OCI-M2 (cell line): ENCODE data around the gene OR2M4.
A peak's percentile ranks its signal among the peaks of the same experiment; 100 is the strongest.
"Not testable (repeated sequence)": the region's sequence is repeated elsewhere in the genome, so short reads cannot be mapped to it uniquely, and the experiment has no call there.

ENCODE experiments used
- DNase-seq: peaks from one replicate; lab custom pipeline; 2025; ENCODE audit not compliant: unreplicated experiment; lab: John Stamatoyannopoulos, UW

The OR2M4 gene, protein sequence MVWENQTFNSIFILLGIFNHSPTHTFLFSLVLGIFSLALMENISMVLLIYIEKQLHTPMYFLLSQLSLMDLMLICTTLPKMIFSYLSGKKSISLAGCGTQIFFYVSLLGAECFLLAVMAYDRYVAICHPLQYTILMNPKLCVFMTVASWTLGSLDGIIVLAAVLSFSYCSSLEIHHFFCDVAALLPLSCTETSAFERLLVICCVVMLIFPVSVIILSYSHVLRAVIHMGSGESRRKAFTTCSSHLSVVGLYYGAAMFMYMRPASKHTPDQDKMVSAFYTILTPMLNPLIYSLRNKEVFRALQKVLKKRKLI

GRCh38 chr1:248231117-248231516 lies at the start of gene OR2M4:
Gene OR2M4, plus strand, starts transcription at chr1:248231417. Its CDS starts 7,512 bp downstream, at chr1:248238929.
- DNase-seq, result no peak

DNA sequence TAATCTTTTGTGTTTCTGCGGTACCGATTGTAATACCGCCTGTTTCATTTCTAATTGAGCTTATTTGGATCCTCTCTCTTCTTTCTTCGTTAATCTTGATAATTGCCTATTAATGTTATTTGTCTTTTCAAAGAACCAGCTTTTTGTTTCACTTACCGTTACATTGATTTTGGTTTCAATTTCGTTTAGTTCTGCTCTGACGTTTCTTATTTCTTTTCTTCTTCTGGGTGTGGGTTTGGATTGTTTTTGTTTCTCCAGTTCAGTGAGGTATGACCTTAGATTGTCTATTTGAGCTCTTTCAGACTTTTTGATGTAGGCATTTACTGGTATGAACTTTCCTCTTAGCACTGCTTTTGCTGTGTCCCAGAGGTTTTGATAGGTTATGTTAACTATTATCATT lies 47.2 kb upstream of the OR2M4 start:
- no peak for DNase-seq

GRCh38 chr1:248187363-248187762 lies 43.9 kb upstream of the OR2M4 start:
- DNase-seq, result no peak

DNA sequence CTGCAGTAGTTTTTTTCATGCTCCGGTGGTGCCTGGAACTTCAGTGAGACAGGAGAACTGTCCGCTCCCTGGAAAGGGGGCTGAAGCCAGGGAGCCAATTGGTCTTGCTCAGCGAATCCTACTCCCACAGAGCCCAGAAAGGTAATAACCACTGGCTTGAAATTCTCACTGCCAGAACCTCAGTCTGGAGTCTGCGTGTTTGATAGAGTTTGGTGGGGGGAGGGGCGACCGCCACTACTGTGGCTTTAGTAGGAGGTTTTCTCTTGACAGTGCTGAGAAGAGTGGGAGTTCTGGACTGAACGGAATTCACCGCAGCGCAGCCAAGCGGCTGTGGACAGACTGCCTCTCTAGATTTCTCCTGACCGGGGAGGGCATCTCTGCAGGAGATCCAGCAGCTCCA lies 42.2 kb upstream of the OR2M4 start:
- DNase-seq, result no peak

GRCh38 chr1:248194117-248194516 lies 37.1 kb upstream of the OR2M4 start:
- no peak for DNase-seq

DNA sequence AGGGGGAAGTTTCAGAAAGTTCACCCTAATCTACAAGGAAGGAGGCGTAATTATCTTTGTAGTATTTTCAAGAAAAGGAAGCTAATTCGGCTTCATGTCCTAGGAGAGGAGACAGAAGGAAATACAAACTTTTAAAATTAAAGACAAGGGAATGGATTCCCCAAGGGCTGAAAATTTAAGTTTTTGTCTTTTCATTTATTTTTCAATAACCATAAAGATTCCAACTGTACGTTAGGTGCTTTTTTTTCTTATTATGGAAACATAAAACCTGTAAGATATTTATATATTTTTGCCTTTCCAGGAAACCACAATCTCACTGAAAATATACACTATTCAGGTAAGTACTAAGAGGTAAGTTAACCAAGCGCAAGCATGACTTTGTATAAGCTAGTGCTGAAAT lies 34.3 kb upstream of the OR2M4 start, which contains the start of gene OR2M3:
TSS of gene OR2M3 (plus strand) at position 301 of the 400 bp plus-strand sequence. CDS start 5,803 bp downstream, outside the sequence.
- DNase-seq, result no peak

- no peak for DNase-seq
These were observed 15.3 kb upstream of the OR2M4 start for GRCh38 chr1:248215880-248216279.

- DNase-seq, result no peak
These were observed 5.7 kb upstream of the OR2M4 start for GRCh38 chr1:248225537-248225936.

DNA sequence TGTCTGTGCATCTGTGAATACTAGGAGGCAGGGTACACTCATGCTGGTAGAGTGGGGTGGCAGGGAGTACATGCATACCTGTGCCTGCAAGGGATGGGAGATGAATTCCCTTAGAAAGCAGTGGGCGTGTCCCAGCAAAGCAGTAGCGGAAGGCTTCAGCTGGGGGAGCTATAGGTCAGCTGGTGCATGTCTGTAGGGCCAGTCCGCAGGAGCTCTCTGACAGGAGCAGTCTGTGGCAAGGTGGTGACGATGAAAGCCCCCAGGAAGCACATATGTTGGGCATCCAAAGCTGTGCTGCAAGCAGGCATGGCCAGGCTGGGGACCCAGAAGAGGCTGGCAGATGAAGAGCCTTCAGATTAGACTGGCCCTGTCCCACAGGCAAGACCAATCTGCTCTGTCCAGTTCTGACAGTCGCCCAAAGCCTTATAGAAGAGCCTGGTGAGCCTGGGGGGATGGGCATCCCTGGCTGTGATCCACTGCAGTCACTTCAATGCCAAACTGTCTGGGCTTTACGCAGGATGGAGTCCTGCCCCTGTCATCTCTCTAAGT lies 1.8 kb upstream of the OR2M4 start:
- DNase-seq, result no peak

DNA sequence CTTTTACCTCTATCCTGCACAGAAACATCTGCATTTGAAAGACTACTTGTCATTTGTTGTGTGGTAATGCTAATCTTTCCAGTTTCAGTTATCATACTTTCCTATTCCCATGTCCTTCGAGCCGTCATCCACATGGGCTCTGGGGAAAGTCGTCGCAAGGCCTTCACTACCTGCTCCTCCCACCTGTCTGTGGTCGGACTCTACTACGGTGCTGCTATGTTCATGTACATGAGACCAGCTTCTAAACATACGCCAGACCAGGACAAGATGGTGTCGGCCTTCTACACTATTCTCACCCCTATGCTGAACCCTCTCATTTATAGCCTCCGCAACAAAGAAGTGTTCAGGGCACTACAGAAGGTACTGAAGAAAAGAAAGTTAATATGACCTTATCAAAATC lies 8.3 kb downstream of the OR2M4 start:
- no peak for DNase-seq

GRCh38 chr1:248243204-248243603 lies 12.0 kb downstream of the OR2M4 start:
- DNase-seq, result peak; percentile 7

DNA sequence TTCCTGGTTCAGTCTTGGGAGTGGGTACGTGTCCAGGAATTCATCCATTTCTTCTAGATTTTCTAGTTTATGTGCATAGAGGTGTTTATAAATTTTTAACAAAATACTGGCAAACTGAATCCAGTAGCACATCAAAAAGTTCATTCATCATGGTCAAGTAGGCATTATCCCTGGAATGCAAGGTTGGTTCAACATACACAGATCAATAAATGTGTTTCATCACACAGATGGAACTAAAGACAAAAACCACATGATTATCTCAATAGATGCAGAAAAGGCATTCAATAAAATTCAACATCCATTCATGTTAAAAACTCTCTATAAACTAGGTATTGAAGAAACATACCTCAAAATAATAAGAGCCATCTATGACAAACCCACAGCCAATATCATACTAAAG lies 28.1 kb downstream of the OR2M4 start:
- DNase-seq, result not testable (repeated sequence)

DNA sequence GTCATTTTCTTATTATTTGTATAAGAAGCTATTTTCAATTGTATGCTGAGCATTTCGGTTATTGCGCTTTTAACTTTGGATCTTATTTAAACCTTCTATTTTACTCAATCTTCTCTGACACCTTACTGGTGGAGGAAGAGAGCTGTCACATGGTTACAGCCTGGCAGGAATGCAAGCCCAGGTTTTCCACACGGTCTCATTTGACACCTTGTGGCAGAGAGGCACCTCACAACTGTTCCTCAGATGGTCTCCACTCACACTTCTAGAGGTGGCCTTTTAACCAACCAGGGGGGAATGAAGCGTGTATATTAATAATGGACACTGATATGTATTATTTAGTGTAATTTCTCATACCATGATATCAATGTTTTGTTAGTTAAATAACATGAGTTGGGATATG lies 37.0 kb downstream of the OR2M4 start:
- no peak for DNase-seq

DNA sequence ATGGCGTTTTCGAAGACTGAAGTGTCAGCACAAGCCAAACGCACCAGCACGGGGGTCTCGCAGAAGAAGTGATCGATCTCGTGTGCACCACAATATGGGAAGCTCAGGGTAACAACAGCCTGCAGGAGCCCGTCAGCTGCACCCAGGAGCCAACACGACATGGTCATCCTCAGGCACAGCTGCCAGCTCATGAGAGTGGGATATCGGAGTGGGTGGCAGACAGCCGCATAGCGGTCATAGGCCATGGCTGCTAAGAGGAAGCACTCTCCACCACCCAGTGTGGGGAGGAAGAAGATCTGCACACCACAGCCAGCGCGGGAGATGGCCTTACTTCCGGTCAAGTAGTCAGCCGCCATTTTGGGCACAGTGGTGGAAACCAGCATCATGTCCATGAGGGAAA lies 42.0 kb downstream of the OR2M4 start:
- DNase-seq, result not testable (repeated sequence)

- DNase-seq, result no peak
These were observed 46.7 kb downstream of the OR2M4 start, which contains the start of gene OR2T33 for GRCh38 chr1:248277876-248278275. Gene OR2T33, minus strand, starts transcription at chr1:248277976. Its CDS starts 4,162 bp downstream, at chr1:248273814.

DNA sequence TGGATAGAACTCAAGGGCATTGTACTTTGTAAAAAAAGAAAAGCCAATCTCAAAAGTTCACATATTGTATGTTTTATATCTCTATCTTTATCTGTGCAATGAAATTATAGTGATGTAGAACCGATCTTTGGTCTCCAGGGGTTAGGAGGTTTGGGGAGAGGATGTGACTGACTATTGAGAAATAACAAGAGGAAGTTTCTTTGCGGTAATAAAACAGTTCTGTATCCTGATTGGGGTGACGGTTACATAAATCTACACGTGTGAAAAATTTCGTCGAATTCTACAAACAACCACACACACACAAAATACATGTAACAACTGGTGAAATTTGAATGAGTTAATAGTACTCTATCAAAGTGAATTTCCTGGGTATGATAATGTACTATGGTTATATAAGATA lies 57.2 kb downstream of the OR2M4 start:
- no peak for DNase-seq
